Lower lobe of right lung (tissue), 2 donors: ENCODE data around the gene SNTG2. TPM values are rescaled to one million over a fixed set of nuclear protein-coding genes. Genes with fewer than 3 reads are reported as not detected.

Source experiments
- ATAC-seq, 2 donors: fragments of 200-7000 bp; cut with Tn5 transposase; one replicate each; pipeline ENCODE4 v1.9.1; 2020 to 2022; ENCODE audit warnings: mild to moderate bottlenecking in 2 of 2, moderate library complexity in 2 of 2
- DNase-seq: peaks from one replicate; pipeline ENCODE4 v3.0.0-alpha.2; 2020
- H3K27ac ChIP-seq: fragments of 200-600 bp; one replicate; pipeline ENCODE4 v1.8.0; 2022
- H3K27me3 ChIP-seq: fragments of 200-600 bp; one replicate; pipeline ENCODE4 v1.8.0; 2022; ENCODE audit warnings: low read depth
- H3K36me3 ChIP-seq: fragments of 200-600 bp; one replicate; pipeline ENCODE4 v1.8.0; 2022; ENCODE audit warnings: mild to moderate bottlenecking
- H3K4me1 ChIP-seq: fragments of 200-600 bp; one replicate; pipeline ENCODE4 v1.8.0; 2022
- H3K4me3 ChIP-seq: fragments of 200-600 bp; one replicate; pipeline ENCODE4 v1.8.0; 2022; ENCODE audit warnings: mild to moderate bottlenecking
- H3K9me3 ChIP-seq: fragments of 200-600 bp; one replicate; pipeline ENCODE4 v1.8.0; 2022
- intact Hi-C: fragments of 100-400 bp; cut with DNase I; formaldehyde crosslinking; loops from one replicate; pipeline ENCODE4 v1.11.0; 2022
- total RNA-seq: library from RNA; stranded (reverse); fragmentation: NEBNext Ultra II Directional; extraction: Animal tissue kit (Norgen Biotek cat#: 25700); gene quantifications from one replicate; pipeline ENCODE4 v1.2.1, GENCODE V29; 2021
- TF ChIP-seq, protein P1 (sequence below): fragments of 200-600 bp; IDR thresholded peaks from one replicate; pipeline ENCODE4 v1.8.0; 2022; ENCODE audit warnings: antibody characterized with exemption, mild to moderate bottlenecking
- donor health status: DM: no; HTN: yes; CAD: no; lungs with severe emphysema.

Gene SNTG2
- total RNA-seq, 1 donor from 2014 or later: 1.4 TPM

DNA sequence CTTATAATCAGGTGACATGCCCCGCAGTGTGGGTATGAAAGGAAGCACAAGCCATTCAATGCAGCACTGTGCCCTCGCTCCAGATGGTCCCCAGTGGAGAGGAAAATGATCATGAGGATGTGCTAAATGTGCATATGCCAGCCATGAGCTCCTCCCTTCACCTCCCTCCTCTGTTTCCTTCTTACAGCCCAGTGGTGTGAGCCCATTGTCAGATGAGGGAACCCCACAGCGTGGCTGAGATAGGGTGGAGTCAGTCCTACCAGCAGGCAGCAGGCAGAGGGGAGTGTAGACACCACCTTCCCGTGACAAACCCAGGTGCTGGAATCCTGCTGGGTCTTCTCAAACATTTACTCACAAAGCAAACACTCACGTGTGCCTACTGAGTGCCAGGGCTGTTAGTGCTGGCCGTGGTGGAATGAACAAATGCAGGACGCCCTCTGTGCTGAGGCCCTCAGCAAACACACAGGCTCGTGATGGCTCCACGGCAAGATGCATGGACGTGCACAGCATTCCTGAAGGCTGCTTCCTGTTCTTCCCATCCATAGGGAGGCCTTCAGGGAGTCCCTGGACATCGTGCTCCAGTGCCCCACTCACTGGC is 280.9 kb downstream of the SNTG2 start:
- Histone ChIP-seq H3K9me3 (no peaks in the 10 kb centered on the region), H3K27me3 (no peaks in the 10 kb centered on the region), H3K36me3 (no peaks in the 10 kb centered on the region), H3K4me1 (peaks cover 4% of the 10 kb centered on the region), H3K27ac (no peak overlapping the region), H3K4me3 (no peak overlapping the region)
- intact Hi-C loops: no loop called here
- TF ChIP-seq, protein P1, sequence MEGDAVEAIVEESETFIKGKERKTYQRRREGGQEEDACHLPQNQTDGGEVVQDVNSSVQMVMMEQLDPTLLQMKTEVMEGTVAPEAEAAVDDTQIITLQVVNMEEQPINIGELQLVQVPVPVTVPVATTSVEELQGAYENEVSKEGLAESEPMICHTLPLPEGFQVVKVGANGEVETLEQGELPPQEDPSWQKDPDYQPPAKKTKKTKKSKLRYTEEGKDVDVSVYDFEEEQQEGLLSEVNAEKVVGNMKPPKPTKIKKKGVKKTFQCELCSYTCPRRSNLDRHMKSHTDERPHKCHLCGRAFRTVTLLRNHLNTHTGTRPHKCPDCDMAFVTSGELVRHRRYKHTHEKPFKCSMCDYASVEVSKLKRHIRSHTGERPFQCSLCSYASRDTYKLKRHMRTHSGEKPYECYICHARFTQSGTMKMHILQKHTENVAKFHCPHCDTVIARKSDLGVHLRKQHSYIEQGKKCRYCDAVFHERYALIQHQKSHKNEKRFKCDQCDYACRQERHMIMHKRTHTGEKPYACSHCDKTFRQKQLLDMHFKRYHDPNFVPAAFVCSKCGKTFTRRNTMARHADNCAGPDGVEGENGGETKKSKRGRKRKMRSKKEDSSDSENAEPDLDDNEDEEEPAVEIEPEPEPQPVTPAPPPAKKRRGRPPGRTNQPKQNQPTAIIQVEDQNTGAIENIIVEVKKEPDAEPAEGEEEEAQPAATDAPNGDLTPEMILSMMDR: no peak
- DNase-seq (no peak), ATAC-seq (peak; percentile 24 to 37)

DNA sequence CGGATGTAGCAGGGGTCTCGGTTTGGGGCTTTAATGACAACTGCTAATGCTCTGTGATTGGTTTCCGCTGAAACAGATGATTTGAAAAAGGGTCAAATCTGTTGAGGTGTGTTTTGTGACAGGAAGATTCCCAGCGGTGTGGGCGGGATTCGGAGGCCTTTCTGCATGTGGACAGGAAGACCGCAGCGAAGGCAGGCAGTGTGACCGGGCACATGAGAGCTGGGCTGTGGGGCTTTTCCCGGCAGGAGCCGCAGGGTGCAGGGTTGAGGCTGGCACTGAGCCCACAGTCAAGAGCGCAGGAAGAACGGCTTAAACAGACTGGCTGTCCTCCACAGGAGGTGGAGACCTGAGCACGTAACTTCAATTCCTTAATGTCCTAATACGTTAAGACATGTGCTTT is 282.6 kb downstream of the SNTG2 start:
- intact Hi-C loops: no loop called here
- TF ChIP-seq, protein P1: no peak
- H3K4me1 ChIP-seq: no peaks in the 10 kb centered on the region
- ATAC-seq (peak; percentile 63 to 64), DNase-seq (peak; percentile 68)
- no peaks in the 10 kb centered on the region for H3K9me3 ChIP-seq
- no peaks in the 10 kb centered on the region for H3K36me3 ChIP-seq
- no peak overlapping the region for H3K27ac ChIP-seq
- H3K4me3 ChIP-seq: no peak overlapping the region
- H3K27me3 ChIP-seq: no peaks in the 10 kb centered on the region

DNA sequence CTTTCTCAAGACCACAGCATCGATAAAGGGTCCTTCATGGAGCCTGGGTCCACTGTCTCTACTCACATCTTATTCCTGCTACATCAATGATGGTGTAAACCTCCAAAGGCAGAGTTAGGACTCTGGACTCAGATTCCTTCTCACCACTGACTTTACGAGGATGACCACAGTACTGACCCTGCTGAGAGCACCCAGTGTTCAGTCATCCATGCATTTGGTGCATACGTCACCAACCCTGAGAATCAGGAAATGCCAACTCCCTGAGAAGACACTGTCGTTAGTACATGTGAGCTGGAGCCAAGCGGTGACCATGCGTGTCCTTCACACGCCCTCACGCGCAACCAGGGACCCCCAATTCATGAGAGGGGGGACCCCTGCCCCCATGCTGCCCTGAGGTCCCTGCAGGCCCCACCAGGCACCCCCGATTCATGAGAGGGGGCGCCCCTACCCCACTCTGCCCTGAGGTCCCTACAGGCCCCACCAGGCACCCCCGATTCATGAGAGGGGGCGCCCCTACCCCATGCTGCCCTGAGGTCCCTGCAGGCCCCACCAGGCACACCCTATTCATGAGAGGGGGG is 284.2 kb downstream of the SNTG2 start:
- ATAC-seq (no peak), DNase-seq (no peak)
- Histone ChIP-seq H3K27me3 (no peaks in the 10 kb centered on the region), H3K27ac (no peak overlapping the region), H3K36me3 (no peaks in the 10 kb centered on the region), H3K4me1 (no peaks in the 10 kb centered on the region), H3K9me3 (no peaks in the 10 kb centered on the region), H3K4me3 (no peak overlapping the region)
- intact Hi-C loops: no loop called here
- TF ChIP-seq, protein P1: no peak

DNA sequence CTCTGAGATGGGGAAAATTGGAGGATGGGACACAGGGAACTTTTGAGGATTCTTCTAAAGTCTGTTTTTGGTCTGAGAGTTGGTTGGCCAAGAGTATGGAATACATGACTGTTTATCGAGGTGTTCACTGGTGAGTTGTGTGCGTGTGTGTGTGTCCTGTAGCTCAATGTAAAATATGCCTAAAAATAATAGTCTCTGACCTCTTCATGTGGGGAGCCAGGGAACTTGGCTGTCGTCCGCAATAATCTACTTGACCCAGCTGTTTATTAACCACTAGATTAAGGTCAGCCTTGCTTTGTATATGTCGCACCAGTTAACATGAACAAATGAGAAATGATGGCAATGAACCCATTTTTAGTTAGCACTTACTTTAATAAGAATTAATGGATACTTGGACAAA is 285.2 kb downstream of the SNTG2 start:
- no peak overlapping the region for H3K4me3 ChIP-seq
- no peaks in the 10 kb centered on the region for H3K9me3 ChIP-seq
- ATAC-seq (no peak), DNase-seq (no peak)
- H3K27ac ChIP-seq: no peak overlapping the region
- TF ChIP-seq, protein P1: no peak
- no peaks in the 10 kb centered on the region for H3K27me3 ChIP-seq
- intact Hi-C loops: no loop called here
- H3K4me1 ChIP-seq: no peaks in the 10 kb centered on the region
- no peaks in the 10 kb centered on the region for H3K36me3 ChIP-seq

DNA sequence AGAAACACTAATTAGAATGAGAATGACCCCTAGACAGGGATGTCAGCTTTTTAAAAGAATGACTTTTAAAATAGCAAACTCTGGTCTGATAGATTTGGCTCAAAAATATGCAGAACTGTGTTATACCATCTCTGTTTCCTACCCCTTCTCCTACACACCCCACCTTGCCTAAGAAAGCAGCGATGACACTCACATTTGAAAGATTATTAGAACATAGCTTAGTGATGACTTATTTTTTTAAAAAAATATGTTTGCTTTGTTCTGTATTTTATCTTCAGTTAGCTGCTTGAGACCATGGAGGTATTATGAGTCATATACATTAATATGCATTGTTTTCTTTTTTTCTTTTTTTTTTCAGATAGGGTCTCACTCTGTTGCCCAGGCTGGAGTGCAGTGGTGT is 286.0 kb downstream of the SNTG2 start:
- Histone ChIP-seq H3K27me3 (no peaks in the 10 kb centered on the region), H3K4me3 (no peak overlapping the region), H3K9me3 (no peaks in the 10 kb centered on the region), H3K4me1 (no peaks in the 10 kb centered on the region), H3K36me3 (no peaks in the 10 kb centered on the region), H3K27ac (no peak overlapping the region)
- no peak for ATAC-seq
- no peak for DNase-seq
- TF ChIP-seq, protein P1: no peak
- intact Hi-C loops: no loop called here
